HG02571 (cell line): ENCODE results near the gene SSUH2.

Experiments
- ATAC-seq: cut with Tn5 transposase; IDR thresholded peaks from one replicate; pipeline ENCODE4 v1.9.1; 2021; ENCODE audit warnings: mild to moderate bottlenecking, moderate library complexity; ENCODE audit not compliant: unreplicated experiment

SSUH2 gene

DNA sequence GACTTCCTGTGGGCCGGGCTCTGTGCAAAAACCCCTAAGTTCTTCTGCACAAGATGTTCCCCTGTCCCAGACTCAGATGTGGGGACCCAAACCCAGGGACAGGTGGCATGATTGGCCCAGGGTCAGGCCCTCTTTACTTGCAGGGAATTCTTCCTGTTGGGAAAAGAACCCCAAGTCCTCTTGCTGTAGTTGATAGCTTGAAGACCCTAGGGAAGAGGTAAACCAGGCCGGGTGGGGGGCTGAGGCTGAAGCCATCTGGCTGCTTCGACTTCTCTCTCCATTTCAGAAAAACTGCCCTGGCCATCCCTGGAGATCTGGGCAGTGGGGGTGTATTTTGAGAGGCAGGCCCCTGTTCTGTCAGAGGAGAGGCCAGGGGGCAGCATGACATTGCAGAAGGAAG is 23.5 kb downstream of the SSUH2 start:
- ATAC-seq, result no peak

DNA sequence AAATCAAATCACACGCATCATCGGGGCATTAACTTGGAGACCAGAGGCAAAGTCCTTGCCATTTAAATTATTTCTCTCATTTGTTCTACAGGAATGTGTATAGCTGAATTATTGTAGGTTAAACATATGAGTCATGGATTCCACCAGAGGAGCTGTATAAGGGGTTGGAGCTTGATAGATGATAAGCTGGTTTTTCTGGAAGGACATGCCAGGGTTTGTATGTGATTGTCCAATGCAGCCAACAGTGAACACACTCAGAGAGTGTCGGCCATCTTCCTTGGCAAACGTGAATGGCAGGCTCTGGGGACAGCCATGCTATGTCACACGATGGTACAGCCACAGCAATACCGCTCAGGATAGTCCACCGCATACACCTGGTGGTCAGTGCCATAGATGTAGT is 25.1 kb downstream of the SSUH2 start:
- no peak for ATAC-seq

DNA sequence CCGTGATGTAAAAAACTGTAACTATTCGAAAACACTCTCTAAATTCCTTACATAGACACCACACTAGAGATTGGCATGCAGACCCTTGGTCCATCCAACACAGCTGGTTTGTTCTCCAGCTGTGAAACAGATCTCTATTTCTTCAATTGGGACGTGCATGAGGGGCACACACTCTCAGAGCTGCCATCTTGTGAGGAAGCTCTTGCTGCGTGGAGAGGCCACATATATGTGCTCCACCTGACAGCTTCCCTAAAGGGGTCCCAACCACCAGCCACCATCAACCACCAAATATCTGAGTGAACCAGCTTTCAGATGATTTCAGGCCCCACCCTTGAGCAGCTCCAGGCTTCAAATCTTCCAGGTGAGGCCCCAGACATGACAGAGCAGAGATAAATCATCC is 25.6 kb downstream of the SSUH2 start:
- ATAC-seq, result no peak

DNA sequence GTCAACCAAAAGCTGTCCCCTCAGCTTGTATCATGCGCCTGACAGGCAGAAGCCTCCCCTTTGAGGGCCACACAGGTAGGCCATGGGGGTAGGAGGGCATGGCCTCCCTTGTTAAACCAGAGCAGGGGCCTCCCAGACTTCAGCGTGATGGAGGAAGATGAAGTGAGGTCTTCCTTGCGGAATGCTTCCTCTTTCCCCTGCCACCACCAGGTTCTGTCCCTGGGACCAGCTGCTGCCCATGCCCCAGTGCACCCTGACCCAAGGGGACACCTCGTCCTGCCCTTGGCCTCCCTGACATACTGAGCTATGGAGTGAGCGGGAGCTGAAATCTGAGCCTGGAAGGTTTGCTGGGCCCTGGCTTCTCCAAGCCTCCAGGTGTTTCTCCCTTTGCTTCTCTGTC is 26.7 kb downstream of the SSUH2 start:
- no peak for ATAC-seq

DNA sequence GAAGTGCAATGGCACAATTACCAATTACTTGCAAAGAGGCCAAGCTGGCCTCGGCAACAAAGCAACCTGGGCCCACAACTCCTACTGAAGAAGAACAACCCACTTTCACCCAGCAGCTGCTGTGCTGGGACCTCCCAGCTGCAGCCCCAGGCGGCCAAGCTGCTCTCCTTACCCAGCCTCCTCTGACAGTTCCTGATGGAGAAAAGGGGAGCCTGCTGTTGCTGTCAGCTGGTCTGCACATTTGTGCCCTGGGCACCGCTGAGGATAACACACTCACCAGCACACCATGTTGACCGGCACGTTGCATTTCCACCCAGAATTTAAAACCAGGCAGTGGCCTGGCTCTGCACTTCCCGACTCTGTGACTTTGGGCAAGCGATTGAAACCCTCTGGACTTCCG is 33.6 kb downstream of the SSUH2 start:
- no peak for ATAC-seq

DNA sequence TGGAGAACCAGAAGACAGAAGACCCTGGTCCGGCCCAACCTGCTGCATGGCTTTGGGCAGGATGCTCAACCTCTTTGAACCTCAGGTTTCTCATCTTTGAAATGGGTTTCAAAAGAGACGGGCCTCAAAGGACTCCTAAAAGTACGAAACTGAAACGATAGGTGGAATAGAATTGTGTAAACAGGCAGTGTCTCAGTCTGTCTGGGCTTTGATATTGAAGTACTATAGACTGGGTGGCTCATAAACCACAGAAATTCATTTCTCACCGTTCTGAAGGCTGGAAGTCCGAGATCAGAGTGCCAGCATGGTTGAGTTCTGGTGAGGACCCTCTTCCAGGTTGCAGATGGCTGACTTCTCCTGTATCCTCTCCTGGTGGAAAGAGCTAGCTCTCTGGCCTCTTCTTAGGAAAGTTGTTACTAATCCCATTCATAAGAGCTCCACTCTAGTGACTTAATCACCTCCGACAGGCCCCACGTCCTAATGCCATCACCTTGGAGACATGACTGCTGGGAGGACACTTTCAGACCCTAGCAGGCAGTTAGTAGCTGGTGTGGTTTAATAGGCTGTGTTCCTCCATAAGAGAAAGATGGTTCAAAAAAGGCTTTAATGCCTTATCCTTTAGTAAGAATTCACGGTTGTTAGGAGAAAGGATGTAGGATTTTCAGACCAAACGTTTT is 35.7 kb downstream of the SSUH2 start:
- no peak for ATAC-seq

DNA sequence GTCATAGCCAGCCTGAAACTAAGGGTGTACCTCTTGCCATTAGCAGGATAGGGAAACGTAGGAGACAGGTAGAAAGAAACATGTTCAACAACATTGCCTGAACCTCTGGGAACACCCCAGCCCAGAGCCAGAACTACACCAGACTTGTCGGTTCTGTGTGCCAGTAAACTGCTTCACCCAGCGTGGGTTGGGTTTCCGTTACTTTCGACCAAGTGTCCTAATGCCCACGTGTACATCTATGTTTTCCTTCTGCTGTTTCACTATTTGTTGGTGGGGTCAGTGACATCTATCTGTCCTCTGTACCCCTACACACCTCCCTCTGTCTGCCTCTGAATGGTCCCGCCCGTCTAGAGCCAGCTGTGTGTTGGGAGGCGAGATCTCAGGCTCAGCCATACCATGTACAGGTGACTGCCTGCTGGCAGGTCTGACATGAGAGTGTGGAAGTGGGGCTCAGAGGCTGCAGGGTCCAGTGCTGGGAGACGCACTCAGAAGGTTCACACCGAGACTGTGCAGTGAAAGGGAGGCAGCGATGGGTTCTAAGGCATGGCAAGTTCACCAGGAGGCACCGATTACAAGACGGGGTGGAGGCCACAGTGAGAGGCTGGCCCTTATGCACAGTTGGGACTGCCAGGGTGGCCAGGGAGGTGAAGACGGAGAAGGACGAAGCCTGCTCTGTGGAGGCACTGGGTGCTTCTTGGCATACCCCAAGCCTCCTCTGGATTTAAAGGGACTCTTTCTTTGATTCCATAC is 36.4 kb downstream of the SSUH2 start:
- ATAC-seq, result no peak

DNA sequence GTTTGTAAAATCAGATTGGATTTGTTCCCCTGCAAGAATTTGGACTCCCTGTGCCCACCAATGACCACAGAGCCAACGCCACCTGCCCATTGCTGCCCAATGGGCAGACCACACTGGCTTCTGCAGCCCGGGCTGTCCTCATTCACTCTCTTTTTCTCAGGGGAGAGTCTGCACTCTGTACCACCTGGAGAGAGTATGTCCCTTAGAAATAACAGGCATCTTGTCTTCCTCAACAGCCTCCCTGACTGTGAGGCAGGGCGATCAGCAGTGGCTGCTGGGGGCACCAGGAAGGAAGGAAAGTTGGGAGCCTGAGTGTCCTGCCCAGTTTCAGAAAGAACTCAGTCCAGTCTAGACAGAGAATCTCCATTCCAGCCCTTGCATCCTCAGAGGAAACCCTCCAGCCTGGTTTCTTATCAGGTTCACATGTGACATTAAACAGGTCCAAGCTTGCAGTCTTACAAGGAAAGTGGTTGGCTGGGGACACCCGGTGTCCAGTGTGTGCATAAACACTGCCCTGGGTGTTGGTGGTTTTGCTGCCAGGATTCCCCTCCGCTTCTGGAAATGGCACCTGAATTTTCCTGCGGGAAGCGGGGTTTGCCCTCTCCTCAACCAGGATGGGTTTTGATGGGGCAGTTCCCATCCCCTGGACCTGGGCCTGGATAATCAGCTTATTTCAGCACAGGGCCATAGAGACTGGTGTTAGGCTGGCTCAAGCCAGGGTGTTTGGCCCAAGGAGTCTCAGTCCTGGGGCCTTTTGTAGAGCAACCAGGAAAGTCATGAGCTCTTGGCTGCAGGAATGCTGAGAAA is 37.2 kb downstream of the SSUH2 start:
- ATAC-seq, result no peak

DNA sequence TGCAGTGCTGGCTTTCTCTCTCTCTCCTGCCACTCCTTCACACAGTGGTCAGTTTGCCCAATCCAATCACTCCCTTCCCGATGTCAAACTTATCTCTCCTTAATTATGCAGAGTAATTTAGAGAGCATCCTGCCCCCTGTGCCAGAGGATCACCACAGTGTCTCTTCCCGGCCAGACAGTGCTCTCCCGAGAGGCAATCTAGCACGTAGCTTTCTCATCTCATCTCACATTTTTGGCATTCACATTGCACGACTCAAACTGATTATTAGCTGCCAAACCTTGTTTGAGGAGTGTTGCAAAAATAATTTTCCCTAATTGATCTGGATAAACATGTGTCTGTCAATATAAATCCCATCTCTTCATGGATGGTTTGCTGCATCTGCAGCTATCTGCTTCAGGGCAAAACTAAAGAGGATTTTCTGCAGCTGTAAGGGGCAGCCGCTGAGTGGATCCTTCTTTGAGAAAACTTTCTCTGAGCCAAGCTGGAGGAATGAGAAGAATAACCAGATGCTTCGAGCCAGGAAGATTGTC is 37.8 kb downstream of the SSUH2 start:
- no peak for ATAC-seq

DNA sequence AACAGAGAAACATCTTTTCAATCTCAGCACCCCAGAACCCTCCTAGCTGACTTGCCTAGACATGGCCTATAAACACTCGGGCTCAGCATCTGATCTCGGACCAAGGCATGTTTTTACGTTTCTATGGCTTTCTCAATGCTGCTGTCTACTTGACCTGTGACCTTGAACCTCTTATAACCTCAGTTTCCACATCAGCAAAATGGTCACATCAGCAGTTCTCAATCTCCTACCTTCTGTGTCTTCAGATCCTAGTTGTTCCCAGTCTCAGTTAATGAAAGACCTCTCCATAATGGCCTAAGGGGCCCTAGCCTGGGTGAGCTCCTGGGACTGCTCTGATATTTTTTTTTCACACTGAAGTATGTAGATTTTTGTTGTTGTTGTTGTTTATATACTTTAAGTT is 39.6 kb downstream of the SSUH2 start:
- ATAC-seq, result no peak

DNA sequence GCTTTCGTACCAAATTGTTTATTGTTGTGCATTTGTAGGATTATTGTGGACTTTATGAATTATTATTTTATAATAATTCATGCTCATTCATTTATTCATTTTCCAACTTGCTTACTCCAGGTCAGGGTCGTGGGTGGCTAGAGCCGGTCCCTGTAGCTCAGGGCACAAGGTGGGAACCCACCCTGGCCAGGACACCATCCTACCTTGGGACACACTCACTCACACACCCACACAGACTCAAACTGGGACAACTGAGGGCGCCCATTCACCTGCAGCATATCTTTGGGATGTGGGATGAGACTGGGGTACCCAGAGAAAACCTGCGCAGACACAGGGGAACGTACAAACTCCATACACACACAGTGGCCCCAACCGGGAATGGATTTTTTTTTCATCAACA is 40.6 kb downstream of the SSUH2 start:
- no peak for ATAC-seq

DNA sequence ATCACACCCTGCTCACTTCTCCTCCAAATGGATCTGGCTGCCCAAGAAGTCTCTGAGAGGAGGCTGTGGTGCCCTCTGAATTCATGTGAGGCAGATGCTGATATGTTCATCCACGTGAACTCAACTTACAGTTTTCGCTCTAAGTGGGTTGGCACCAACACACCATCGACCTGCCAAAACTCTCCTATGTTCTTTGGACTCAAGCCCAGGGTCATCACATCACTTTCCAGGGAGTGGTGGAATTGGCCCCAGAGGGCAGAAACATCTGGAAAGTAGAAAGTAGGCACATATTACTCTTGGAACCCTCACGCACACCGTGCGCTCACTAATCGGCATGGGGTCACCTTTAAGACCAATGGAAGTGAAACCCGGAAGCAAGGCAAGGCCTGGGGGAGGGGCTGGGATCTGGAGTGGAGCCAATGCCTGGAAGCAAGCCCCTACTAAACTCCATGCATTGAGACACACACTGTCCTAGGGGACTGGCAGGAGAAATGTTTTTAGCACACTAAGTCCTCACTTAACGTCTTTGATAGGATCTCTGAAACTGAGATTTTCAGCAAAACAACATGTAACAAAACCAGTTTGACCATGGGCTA is 41.4 kb downstream of the SSUH2 start:
- ATAC-seq, result no peak

DNA sequence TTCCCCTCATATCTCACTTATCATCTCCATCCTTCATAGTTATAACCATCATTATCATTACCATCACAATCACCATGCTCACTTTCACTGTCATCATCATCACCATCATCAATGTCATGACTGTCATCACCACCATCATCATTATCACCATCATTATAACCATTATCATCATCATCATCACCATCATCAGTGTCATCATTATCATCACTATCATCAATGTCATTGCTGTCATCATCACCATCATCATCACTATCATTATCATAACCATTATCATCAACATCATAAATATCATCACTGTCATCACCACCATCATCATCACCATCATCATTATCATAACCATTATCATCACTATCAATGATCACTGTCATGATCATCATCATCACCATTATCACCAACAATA is 44.1 kb downstream of the SSUH2 start:
- ATAC-seq, result no peak

DNA sequence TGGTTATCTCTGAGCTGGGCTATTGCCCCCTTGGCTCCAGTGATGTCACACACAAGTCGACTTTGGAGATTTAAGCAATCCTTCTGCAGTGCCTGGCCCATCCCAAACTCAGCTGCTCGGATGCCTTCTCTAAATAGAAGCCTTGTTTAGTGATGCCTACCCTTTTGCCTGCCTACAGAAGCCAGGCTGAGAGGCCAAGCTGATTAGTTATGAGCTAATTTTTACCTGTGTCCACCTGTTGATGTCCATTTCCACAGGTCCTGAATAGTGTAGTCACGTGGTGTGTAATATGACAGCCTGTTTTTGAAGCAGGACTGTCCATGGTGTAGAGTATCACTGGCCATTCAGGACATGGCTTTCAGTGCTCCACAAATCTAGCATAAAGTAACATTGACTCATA is 45.5 kb downstream of the SSUH2 start:
- ATAC-seq, result no peak

DNA sequence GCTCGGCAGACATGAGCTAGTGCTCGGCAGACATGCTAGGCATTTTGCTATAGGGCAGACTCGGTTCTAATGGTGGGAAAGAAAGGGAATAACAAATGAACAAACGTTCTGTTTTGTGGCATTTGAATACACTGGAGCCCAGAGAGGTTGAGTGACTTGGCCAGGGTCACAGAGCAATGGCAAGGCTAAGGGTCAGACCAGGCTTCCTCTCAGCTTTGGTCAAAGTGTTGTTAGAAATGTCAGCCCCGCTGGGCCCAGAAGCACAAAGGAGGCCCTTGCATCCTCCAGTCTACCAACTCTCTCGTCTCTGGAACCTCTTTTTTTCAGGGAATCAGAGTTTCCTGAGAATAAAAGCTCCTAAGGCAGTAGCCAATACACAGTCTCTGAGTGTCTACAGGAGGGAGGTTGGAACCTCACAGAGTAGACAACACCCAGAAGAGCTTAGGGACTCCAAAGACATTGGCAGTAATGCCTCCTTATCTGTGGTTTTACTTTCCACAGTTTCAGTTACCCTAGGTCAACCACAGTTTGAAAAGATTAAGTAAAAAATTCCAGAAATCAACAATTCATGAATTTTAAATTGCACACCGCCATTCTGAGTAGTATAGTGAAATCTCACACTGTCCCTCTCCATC is 47.3 kb downstream of the SSUH2 start:
- ATAC-seq, result no peak

DNA sequence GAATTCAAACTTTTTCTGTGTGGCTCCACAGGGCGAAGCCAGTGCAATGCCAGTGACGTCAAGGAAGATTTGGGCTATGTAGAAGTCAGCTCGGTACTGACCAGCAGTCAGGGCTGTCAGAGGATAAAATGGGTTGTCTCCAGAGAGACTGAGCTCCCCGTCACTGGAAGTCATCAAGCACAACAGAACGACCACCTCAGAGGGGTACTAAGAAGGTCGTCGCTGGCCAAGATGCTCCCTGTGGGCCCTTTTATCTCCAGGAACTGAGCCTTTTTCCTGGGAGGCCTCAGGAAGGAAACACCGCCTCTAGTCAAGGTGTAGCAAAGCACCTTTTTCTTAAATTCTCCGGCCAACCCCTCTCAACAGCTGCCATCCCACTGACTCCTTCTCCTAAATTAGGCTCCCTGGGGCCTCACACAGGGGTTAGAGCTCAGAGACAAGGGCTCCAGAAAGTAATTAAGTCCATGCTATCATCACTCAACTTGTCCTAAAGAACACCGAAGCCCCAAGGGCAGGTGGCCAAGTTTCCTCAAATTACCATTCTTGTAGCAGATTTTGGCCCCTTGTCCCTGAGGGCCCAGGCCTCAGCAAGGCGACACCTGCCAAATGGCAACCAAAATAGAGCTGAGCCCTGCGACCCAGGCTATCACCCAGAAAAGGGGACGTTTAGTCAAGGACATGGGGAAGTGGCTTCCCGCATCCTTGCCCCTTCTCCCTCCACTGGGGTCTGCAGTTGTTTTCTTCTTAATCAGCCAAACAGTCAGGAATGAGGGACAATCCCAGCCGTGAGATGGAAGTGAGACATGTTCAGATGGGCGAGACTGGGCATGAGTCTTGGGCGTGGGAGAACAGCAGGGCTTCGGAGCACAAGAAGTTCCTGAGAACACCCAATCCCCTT is 48.0 kb downstream of the SSUH2 start:
- ATAC-seq, result no peak

DNA sequence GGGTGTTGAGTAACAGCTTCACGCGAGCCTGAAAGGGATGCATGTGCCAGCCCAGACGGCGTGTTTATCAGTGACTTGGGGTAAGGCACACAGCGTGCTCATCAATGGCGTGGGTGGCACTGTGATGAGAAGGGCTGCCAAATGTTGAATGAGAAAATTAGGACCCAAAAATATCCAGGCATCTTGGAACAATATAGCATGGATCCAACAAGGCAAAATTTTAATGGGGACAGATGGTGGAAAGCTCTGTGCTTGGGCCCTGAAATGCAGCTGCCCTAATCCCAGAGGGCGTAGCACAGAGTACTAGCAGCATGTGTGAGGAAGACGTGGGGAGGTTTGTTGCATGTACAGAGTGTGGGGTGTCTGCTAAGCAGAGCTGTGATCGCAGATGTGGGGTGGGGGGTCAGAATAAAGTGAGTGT is 48.9 kb downstream of the SSUH2 start:
- ATAC-seq, result no peak

DNA sequence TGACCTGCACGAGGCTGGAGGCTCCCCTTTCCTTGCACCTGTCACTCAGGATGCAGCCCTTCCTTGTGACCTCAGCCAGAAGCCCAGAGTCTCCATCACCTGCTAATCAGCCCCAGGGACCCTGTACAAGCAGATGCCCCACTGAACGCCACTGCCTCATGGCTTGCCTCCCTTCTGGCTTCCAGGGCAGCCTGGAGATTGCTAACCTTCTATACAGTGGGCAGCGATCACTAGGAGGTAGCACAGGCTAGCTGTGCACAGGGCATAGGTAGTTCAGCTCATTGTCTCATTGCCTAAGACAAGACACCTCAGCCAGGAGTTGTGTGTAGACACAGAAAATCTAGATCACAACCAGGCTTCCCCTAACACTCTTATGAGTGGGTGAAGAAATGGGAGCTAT is 49.3 kb downstream of the SSUH2 start:
- ATAC-seq, result no peak

DNA sequence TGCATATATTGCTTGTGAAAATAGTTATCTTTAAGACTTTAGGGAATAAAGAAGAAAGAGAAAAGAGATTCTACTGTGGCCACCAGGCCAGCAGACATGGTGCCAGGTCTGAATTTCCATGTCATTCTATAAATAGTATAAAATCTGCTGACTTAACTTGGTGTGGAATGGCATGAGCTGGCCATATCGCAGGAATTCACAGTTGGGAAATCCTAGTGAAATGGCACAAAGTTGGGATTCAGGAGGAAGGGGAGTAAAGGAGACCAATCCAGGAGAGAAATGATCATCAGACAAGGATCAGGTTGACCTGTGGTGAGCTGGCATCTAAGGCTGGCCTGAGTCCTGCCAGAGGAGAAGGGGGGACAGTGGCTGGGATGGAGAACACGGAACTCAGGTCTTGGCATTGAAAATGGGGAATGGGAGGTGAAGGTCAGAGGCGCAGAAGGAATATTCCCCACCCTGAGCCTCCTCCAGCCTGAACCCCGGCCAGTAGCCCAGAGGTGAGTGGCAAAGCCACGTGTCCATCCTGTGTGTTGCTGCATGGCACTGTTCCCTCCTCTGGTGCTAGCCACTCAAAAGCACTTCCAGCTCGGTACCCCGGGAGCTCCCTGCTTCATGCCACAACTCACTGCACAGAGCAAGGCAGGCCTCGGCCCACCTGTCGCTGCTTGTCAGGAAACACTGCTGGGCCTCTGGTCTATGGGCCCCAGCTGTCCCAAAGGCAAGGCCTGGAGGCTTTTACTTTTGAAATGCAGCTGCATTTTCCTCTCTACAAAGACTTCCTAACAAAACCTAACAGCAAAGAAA is 51.4 kb downstream of the SSUH2 start:
- no peak for ATAC-seq
